Stimulated activated CD8-positive, alpha-beta memory T cell treated with anti-CD3 and anti-CD28 coated beads, Interleukin-7, amount 100 ng/mL, for 48 hours (primary cell): ENCODE data around the gene BAHCC1.

Experiments
- DNase-seq, 2 donors: peaks; one replicate each; pipeline ENCODE4 v3.0.0-alpha.2; 2020; ENCODE audit warnings: low read depth in 1 of 2; ENCODE audit errors: extremely low read depth in 1 of 2

Gene BAHCC1

DNA sequence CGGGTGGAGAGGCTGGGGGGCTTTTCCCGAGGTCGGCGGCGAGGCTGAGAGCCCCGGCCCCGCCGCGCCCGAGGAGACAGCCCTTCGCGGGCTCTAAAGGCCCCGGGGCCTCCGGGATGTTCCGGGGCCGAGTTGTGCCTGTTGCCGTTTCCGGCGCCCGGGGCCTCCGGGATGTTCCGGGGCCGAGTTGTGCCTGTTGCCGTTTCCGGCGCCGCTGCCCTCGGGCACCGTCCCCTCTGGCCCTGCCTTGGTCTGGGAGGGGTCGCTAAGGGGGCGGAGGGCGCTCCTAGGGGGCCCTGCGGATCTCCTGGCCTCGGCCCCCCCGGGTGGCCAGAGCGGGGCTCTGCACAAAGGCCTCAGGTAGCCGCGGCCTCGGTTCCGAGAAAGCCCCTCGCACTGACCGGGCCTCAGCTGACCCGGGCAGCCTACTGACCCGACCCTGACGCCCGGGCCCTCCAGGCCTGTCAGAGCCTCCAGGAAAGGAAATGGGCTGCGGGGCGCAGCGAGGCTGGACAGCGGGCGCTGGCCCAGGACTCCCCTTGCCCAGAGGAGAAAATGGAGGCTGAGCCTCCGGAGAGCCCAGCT lies 93.1 kb downstream of the BAHCC1 start:
- no peak for DNase-seq

DNA sequence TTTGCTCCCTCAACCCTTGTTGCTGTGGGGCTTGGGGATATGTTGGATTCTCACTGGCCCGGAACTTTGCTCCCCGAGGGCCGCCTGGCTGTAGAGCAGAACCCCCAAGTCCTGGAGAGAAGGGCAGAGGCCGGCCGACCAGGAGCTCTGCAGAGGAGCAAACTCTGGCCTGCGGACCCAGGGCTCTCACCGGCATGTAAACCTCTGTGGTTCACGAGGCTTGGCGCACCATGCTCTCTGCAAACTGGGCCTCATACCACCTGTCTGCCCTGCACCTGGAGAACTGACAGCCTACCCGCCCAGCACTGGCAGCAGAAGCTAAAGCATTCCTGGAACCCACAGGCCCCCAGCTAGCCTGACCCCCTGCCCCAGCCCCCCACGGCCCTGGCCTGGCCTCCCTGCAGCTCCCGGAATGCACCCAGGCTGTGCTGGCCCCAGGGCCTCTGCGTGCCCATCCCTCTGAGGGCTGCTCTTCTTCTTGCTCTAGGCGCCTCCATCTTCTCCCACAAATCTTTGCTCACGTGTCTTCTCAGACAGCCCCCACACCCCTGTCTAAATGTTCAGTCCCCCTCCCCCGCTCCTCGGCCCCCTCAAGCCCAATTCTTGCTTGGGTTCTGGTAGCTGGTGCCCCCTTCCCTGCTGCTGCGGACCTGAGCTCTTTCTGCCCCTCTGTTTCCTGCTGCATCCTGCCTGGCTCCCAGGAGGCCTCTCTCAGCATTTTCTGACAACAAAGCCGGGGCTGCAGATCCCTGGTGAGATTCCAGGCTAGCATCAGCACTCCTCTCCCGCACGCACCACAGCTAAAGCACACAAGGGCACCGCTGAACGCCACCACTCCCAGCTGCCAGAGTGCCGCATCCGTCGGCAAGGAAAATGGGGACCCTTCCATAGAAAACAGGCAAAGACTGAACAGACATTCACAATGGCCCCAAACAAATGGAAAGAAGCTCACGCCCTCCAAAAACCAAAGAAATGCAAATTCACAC lies 94.0 kb downstream of the BAHCC1 start:
- DNase-seq: no peak

DNA sequence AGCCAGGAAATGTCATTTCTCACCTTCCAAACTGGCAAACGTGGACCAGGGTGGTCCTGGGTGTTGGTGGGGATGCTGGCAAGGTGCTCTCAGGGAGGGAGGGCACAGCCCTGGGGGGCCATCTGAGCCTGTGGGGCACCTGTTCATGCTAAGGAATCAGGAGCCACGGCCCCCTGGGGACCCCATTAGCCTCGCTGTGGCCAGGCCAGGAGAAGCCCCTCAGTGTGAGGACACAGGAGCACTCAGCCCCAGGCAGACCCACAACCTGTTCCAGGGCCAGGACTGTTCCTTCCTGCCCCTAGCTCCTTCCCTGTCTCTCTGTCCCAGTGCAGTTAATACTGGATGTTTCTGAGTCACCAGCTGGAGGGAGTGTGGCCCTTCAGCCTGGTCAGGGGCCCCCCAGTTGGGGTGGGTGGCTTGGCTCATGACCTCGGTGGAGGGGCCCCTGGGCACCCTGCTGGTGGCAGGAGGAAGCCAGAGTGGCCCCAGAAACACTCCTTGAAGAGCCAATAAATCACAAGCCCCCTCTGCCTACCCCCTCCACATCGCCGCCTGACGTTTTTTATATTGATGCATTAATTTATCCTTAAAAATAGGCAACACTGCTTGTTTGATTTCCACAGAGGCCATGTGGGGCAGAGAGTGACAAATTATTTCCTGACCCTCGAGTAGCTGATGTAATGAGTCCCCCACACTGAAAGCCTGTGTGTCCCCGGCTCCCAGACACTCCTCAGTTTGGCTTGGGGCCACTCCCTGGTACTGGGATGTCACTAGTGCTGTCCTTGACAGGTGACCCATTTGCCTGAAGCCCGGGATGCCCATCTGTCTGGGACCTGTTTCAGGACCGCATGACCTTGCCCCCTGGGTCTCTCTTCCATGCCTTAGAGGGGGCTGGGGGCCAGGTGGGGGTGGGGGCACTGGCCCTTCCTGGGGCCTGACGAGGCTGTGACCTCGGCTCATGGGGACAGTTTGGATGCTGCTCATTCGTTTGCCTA lies 95.0 kb downstream of the BAHCC1 start:
- no peak for DNase-seq

DNA sequence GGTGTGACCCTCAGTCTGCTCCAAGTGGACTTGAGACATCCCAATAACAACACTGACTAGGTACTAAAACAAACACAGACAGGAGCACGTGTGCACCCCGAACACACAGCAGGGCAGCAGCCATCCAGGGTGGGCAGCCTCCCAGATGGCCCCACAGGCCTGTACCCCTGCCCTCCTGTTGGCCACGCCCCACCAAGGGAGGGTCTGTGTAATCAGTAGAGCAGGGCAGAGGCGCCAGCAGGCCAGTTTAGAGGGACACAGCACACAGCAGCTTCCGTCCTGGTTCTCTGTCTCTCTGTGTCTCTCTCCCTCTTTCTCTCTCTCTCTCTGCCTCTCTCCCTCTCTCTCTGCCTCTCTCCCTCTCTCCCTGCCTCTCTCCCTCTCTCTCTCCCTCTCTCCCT lies 95.9 kb downstream of the BAHCC1 start:
- no peak for DNase-seq

DNA sequence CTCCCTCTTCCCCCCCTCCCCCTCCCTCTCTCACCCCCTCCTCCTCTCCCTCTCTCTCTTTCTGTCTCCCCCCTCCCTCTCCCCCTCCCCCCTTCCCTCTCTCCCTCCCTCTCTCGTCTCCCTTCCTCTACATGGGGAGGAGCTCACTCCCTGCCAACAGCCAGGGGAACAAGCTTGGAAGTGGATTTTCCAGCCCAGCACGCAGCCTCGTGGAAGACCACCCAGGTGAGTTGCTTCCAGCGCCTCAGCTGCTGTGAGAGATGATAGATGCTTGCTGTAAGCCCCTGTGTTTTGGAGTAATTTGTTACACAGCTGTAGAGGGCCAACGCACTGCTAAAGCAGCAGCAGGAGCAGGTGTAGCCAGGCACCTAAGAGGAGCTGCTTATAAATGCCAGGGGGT lies 96.5 kb downstream of the BAHCC1 start:
- no peak for DNase-seq

DNA sequence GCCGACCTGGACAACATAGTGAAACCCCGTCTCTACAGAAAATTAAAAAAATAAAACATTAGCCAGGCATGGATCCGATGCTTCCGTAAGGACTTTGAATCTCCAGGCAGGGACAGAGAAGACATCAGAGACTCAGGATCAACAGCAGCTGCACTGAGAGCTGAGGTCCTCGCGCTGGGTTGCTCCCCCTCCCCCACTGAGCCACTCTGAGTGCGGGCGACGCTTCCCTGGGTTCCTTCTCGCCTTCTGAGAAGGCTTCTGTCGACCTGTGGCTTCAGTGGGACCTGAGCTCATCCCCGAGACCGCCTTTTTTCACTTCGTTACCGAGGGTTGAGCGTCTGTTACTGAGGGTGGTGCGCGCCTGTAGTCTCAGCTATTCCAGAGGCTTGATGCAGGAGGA lies 96.9 kb downstream of the BAHCC1 start:
- DNase-seq: no peak

DNA sequence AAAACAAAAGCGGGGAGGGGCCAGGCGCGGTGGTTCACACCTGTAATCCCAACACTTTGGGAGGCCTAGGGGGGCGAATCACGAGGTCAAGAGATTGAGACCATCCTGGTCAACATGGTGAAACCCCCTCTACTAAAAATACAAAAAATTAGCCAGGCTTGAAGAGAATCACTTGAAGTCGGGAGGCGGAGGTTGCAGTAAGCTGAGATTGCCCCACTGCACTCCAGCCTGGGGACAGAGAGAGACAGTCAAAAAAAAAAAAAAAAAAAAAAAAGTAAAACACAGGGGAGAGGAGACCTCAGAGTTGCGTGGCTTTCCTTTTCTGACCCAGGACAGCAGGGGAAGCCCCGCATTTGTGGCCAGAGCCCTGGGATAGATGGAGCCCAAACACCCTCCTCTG lies 97.4 kb downstream of the BAHCC1 start:
- DNase-seq: no peak

DNA sequence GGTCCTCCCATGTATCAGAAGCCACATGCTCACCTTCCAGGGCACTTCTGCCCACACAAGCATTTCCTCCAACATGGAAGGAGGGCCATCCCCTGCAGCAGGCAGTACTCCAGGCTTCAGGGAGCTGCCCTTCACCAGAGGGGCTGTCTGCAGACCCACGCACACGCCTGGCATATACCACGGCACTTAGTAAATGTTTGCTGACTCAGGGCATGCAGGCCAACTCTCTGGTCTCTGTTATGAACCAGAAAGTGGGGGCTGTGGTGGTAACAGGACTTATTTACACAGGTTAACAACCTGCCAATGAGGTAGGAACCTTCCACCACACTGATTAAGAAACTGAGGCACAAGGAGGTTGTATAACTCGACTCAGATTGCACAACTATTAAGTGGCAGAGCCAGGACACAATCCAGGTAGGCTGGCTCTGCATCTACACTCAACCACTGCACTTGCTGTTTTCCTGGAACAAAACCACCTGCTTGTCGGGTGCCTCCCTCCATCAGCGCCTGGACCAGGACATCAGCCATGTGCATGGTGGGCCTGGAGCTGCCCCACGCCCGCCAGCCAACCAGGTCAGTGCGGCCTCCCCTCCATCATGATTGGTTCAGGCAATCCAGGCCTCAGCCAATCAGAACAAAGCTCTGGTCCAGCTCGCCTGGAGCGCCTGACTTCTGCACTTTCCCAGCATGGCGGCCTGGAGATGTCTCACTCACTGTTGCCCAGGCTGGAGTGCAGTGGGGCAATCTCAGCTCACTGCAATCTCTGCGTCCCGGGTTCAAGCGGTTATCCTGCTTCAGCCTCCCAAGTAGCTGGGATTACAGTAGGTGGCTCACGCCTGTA lies 98.2 kb downstream of the BAHCC1 start:
- no peak for DNase-seq

DNA sequence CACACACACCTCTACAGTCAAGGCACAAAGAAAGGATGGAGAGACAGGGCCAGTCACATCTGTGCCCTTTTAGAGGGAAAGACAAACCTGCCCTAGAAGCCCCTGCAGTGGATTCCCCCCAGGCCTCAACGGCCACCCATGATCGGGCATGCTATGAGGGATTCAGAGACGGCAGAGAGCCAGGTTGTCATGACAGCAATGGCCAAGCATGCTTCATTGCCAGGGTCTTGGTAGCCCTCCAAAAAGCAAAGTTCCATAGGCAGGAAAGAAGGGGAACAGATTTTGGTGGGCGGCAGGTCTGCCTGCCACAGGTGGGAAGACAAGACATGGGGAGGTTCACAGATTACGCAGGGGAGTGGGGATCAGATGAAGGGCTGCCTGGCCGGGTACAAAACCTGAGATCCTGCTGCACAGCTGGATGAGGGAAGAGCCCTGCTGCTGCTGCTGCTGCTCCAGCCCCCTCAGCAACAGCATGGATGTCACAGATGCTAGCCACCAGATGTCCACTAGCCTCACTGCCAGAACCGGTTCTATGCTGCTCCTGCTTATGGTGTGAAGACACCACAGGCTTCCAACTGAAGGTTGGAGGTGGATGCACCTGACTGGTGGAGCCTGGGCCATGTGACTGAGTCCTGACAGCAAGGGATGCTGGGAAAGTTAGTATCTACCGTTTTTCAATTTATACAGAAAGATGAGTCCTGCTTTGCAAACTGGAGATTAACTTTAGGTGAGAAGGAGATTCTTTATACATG lies 99.5 kb downstream of the BAHCC1 start:
- DNase-seq: no peak

DNA sequence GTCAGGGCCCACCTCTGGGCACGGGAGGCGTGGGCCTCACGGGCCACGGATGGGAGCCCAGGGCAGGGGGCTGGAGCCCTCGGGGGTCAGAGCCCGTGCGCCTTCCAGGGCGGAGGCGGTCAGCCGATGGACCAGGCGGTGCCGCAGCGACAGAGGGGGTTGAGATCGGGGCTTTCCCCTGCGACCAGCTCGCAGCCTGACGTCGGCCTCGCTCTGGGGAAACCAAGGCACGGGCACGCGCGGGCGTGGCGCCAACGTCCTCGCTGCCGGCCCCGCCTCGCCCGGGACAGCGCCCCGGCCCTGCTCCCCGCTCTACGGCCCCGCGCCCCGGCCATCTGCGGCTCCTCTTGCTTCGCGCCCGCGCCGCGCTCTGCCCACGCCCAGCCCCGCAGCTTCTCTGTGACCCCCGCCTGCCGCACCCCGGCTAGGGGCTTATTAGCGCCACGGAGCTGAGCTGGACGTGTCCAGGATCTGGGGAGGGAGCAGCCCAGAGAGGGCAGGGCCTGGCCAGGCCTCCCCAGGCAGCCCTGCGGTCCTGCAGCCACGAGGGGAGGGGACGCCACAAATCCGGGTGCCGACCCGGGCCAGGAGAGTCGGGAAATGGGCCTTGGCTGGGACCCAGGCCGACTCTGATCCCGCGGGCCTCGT lies 103.8 kb downstream of the BAHCC1 start:
- no peak for DNase-seq

DNA sequence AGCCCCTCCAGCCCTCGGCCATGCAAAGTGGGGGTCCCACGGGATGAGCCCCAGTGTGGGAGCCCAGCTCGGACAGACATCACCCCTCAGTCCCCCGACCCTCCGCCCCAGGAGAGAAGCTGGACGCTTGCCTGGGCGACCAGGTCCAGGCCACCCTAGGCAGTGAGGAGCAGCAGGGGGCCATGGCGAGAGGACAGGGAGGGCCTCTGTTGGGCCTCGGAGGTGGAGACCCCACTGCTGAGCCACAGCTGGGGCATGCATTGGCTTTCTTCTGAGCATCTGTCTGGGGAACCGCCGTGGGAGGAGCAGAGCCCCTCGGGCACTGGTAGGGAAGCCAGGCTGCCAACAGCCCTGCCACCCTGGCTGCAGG lies 104.3 kb downstream of the BAHCC1 start:
- no peak for DNase-seq

DNA sequence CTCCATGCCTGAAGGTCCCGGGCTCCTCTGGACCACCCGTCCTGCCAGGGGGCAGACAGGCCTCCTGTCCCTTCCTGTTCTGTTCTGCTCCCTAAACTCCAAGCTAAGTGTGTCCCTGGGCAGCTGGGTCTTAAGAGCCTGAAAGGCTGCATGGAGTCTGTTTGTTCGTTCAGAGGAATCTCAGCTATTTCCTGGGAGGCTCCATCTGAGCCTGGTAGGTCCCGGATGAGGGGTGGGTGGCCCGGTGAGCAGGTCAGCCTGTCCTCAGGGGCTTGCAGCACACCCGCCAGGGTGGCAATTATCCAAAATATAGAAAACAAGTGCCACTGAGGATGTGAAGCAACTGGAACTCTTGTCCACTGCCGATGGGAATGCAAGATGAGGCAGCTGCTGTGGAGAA lies 104.8 kb downstream of the BAHCC1 start:
- no peak for DNase-seq

DNA sequence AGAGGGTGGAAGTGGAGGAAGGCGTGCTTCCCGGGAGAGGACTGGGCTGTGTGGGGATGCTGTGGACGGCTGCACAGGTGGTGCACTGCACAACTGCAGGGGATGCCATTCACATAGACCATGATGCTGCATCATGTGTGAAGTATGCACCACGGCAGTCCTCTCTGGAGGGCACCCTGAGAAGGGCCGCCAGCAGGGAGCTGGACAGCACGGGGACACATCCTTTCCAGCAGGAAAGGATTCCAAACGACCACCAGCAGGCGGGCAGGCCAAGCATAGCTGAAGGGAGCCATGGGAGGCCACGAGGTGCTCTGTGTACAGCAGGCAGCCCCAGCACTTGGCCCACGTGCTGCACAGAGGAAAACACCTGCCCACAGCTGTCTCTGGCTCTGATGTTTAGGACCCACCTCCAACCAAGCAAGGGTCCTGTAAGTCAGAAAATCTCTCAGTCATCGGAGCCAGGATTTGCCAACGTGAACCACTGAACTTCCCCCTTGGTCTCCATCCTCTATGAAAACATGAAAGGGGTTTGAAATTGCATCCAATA lies 107.3 kb downstream of the BAHCC1 start:
- no peak for DNase-seq

DNA sequence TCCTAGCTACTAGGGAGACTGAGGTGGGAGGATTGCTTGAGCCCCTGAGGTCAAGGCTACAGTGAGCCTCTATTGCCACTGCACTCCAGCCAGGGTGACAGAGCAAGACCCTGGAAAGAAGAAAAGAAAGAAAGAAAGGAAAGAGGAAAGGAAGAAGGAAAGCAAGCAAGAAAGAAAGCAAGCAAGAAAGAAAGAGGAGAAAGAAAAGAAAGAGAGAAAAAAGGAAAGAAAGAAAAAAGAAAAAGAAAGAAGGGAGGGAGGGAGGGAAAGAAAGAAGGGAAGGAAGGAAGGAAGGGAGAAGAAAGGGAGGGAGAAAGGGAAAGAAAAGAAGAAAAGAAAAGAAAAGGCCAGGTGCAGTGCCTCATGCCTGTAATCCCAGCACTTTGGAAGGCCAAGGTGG lies 108.4 kb downstream of the BAHCC1 start:
- DNase-seq: no peak

DNA sequence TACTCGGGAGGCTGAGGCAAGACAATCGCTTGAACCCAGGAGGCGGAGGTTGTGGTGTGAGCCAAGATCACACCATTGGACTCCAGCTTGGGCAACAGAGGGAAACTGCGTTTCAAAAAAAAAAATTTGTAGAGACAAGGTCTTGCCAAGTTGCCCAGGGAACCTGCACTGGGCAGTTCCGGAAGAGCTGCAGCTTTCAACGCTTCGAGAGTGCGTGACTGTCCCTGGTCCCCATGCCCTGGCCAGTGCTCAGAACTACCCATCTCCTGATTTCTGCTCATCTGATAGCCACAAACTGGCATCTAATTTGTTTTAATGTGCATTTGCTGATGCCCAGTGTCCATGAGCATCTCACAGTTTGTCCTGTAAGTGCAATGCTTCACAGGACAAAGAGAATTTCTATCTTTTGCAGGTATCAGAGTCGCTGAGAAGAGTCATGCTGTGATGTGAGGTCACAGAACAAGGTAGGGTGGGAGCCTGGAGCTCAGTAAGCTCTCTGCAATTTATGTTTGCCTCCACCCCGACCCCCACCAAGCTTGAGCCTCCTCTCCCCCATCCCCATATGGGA lies 113.5 kb downstream of the BAHCC1 start:
- no peak for DNase-seq

DNA sequence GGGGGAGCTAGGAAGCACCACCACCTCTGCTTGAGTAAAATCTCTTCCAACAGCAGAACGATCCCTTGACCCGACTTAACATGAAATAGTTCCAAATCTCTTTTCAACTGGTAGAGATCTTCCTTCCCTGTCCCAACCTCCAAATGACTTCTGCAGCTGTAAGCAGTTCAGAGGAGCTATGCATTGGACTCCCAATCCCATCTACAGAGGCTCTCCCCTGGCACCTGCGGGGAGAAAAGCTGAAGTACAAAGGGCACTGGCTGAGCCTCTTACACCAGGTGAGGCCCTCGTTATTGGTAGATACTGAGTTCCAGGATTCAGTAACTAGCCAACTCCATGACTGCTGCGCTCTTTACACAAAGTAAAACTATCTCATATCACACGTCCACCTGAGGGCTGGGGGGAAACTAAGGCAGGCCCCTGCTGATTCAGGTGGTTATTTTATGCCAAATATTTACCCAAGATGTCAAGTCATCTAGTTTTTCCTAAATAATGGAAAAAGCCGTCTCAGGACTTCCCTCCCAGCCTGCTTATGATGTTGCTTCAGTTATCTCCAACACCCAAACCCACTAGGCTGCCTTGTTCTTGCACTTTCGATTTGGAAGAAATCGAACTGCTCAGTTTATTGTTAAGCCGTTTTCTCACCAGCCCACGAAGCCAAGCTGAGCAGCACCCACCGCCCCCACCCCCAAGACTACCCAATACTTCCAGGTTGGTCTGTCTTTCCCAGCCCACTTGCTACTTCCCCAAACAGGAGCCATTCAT lies 114.1 kb downstream of the BAHCC1 start:
- DNase-seq: no peak

DNA sequence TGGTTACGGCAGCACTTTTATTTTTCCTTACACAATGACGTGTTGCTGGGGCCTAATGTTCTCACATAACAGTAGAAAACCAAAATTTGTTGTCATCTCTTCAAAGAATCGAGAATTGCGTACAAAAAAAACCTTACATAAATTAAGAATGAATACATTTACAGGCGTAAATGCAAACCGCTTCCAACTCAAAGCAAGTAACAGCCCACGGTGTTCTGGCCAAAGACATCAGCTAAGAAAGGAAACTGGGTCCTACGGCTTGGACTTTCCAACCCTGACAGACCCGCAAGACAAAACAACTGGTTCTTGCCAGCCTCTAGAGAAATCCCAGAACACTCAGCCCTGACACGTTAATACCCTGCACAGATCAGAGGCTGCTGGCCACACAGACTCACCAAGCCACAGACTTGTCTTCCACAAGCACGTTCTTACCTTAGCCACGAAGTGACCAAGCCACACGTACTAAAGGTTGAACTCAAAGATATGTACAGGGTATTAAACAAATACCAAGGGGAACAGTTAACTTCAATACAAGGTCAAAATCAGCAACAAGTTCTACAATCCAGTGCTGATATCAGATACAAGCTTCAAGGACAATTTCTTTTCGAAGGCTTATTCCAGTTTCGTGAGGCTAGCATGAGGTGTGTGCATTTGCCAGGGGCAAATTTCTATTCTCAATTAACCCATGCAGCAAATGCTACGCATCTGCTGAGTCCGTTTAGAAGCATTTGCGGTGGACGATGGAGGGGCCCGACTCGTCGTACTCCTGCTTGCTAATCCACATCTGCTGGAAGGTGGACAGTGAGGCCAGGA lies 114.9 kb downstream of the BAHCC1 start:
- DNase-seq: no peak
